Suppressor macrophage (primary cell): Measurements from ENCODE around the gene RPH3AL.

ENCODE experiments used
- DNase-seq, 4 experiments: peaks; one replicate each; pipeline ENCODE4 v3.0.0-alpha.2; 2020 to 2022
- total RNA-seq, 17 experiments: gene quantifications; one replicate each; lab custom pipeline; 2026; ENCODE audit warnings: mixed read lengths in 6 of 17, inconsistent platforms in 3 of 17; lab: John Stamatoyannopoulos, UW

The RPH3AL gene, protein sequence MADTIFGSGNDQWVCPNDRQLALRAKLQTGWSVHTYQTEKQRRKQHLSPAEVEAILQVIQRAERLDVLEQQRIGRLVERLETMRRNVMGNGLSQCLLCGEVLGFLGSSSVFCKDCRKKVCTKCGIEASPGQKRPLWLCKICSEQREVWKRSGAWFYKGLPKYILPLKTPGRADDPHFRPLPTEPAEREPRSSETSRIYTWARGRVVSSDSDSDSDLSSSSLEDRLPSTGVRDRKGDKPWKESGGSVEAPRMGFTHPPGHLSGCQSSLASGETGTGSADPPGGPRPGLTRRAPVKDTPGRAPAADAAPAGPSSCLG
- total RNA-seq: 1.2 to 5.9 (median 1.7) reads per million in 17 experiments

DNA sequence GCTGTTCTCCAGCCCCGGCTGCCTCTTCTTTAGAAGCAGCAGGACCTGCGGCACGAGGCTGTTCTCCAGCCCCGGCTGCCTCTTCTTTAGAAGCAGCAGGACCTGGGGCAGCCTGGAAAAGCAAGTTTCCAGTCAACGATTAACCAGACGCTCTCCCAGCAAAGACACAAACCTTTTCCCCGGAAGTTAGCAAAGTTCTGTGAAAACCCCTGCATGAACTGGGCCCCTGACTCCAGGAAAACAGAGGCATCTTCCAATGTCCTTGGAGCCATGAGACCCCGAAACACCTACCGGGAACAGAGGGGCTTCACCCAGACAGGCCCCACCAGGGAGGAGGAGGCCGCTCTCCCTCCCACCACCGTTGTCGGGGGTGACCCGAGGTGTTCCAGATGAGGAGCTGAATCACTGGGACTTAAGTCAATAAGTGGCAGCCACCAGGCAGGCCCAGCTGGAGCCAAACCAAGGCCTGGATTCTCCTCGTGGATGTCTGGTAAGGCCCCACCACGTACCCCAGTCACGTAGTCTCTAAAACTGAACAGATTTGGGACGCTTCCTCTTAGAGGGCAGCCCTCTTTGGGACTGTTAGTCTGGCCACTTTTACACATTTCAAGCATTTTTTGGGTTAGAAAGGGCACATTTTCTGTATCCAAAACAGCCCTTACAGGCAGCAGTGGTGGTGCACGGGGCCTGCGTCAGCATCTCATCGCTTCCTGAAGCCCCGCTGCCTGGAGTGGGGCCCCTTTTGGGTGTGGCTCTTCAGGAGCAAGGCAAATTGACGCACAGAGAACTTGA lies at the start of gene RPH3AL:
RPH3AL (minus strand) TSS at position 387 of the 792 bp plus-strand sequence. CDS start 25,264 bp downstream, outside the sequence.
- DNase-seq: peak; percentile 15 to 56 (median 40)

DNA sequence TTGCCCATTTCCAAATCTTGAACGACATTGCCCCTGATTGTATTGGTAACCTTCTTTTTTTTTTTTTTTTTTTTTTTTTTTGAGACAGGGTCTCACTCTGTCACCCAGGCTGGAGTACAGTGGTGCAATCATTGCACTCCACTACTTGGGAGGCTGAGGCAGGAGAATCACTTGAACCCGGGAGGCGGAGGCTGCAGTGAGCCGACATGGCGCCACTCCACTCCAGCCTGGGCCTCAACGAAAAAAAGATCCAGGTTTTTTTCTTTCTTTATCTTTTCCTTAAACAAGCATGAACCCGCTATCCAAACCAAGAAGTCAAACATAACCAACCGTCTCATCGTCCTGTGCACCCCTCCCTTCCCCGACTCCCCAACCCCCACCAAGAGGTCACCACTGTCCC lies 47.6 kb upstream of the RPH3AL start:
- no peak for DNase-seq

DNA sequence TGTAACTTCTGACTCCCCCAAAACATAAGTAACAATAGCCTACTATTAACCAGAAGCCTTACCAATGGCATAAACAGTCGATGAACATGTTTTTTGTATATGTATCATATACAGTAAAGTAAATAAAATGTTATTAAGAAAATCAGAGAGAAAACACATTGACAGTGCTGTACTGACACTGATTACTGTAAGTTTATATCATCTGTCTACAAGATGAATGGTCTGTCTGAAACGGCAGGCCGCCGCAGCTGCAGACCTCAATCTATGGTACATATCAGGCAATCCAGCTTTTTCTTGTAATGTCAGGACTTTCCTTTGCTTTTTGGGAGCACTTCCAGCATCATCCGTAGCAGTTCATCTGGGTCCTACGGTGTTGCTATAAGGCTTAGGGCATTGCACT lies 44.2 kb upstream of the RPH3AL start:
- DNase-seq: no peak

- no peak for DNase-seq
Measured at GRCh38 chr17:395974-396373, 43.4 kb upstream of the RPH3AL start.

GRCh38 chr17:395179-395578 lies 42.6 kb upstream of the RPH3AL start:
- peak; percentile 71 to 91 (median 84) for DNase-seq

DNA sequence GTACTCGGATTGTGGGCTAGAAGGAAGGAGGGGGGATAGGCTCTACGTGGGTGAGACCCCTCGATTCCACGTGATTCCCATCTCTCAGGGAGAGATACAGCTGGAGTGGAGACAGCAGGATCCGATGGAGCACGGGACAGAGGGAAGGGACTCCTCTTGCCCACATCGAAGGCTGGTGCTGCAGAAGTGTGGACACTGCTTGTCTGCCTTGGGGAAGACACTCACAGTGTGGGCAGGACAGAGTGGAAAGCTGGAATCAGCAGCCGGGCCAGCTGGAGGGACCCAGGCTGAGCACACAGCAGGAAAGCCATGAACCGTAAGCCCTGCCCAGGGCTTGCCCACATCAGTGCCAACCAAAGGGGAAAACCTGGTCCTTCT lies 42.1 kb upstream of the RPH3AL start:
- no peak for DNase-seq

DNA sequence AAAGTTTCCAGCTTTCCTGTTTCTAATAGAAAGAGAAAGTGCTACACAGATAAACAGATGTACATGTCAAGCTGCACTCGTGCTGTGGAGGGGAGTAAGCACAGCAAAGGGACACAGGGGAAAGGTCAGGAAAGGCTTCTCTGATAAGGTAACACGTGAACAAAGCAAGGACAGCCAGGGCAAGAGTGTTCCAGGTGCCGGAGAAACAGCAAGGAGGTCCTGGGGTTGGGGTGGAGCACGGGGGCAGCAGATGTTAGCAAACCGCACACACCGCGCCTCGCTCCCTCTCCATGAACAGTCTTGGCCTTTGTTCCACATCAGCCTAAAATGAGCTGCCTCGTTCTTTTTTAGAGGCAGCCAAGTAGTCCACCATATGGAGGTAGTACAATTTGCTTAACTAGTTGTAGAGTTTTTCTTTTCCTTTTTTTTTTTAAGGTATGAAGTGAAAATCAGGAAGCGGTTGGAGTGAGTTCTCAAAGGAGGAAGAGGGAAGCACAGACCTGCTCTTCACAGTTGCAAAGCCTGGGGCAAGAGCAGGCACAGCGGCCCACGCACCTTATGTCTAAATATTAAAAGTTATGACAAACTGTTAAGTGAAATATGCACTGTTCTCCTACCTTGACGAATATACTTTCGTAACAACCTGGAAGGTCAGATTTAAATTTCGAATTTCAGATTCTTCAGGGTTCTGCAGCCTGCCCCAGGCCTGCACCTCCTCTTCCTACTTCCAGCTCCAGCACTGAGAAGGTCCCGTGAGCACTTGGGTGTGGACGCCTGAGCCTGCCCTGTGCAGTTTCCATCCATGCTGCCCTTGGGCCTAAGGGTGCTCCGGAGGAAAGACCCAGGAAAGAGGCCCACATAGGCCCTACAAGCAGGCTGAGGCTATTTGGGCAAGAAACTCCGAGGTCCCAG lies 41.5 kb upstream of the RPH3AL start:
- peak; percentile 63 to 77 (median 76) for DNase-seq

DNA sequence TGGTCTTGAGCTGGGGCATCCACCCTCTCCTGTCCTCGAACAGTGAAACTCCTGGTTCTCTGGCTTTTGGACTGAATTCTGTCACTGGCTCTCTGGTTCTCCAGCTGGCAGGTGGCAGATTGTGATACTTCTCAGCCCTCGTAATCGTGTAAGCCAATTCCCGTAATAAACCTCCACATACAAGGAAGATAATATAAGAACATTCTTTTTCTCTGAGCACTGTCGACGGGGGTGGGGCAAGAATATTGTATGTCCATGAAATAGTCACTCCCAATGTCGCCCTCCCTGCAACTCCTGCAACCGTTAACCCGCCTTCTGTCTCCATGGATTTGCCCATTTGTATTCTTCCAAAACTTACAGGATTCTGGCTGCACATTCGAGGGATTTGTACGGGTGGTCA lies 39.2 kb upstream of the RPH3AL start:
- DNase-seq: no peak

GRCh38 chr17:390025-390424 lies 37.4 kb upstream of the RPH3AL start:
- no peak for DNase-seq

- DNase-seq: no peak
Measured at GRCh38 chr17:388087-388486, 35.5 kb upstream of the RPH3AL start.

- DNase-seq: peak; percentile 61 to 90 (median 80)
Measured at GRCh38 chr17:386141-386876, 33.7 kb upstream of the RPH3AL start.

GRCh38 chr17:385836-386140 lies 33.2 kb upstream of the RPH3AL start:
- no peak for DNase-seq

DNA sequence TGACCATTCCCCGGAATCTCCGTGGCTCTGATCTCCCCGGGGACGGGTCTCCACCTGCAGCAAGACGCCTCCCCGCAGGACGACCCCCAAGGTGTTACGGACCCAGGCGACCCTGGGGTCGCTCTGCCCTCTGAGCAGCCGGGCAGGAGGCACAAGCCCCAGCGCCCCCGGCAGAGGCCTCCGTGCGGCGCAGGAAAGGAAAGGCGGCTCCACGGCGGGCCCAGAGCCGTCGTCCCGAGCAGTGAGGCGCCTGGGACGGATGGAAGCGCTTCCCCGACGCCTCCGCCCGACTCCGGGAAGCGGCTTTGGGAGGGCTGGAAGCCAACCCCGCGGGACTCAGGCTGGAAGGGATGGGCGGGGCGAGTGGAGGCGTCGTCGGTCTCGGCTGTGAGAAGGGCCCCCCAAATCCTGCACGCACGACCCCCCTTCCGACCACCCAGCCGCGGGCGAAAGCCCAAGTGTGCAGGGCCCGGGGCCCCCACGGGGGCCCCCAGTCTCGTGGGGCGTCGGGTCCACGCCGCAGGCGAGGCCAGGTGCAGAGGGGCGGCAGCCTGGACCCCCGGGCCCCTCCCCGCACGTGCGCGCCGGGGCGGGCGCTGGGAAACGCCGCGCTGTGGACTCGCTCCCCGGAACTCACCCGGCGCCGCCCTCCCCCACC lies 32.7 kb upstream of the RPH3AL start:
- DNase-seq: peak in 3 of 4 experiments; percentile 16 to 62 (median 53)

DNA sequence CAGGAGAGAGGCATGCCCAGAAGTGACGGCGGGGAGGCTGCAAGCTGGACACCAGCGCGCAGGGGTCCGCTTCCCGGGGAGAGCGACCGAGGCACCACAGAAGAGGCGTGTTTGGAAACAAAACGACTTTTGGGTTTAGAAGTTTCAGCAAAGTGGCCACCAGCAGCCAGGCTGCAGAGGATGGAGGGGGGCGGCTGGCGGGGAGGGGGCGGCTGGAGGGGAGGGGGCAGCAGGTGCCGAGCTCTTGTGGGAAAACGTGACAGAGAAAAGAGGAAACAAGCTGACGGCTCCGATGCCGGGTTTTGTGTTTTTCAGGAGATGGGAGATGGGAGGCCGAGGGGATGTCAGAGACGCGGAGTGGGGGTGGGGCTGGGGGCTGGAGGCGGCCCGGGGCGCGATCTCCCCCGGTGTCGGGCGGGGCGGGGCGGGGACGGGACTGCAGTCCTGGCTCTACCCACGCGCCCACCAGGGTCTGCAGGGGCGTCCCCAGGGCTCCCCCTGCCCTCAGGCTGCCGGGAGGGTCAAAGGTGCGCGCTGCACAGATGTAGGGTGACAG lies 32.1 kb upstream of the RPH3AL start:
- DNase-seq: no peak

- peak in 1 of 4 experiments; percentile 14 for DNase-seq
Measured at GRCh38 chr17:383771-384621, 31.4 kb upstream of the RPH3AL start.

GRCh38 chr17:382644-383533 lies 30.3 kb upstream of the RPH3AL start:
- no peak for DNase-seq

- no peak for DNase-seq
Measured at GRCh38 chr17:381941-382643, 29.5 kb upstream of the RPH3AL start.

- DNase-seq: no peak
Measured at GRCh38 chr17:381516-381915, 28.9 kb upstream of the RPH3AL start.
